Glutamatergic neuron (in vitro differentiated cells): ENCODE measurements around the gene HYAL1. TPM values are rescaled to one million over a fixed set of nuclear protein-coding genes. Genes with fewer than 3 reads are reported as not detected.
"Not testable (repeated sequence)": the region's sequence is repeated elsewhere in the genome, so short reads cannot be mapped to it uniquely, and the experiment has no call there.

Source experiments
- DNase-seq: peaks from one replicate; pipeline ENCODE4 v3.0.0; 2022
- H3K27ac Mint-ChIP-seq: one replicate; pipeline ENCODE4 v1.8.0; 2020; ENCODE audit warnings: mild to moderate bottlenecking, mixed read lengths, inconsistent platforms; ENCODE audit not compliant: unreplicated experiment
- H3K27me3 Mint-ChIP-seq: one replicate; pipeline ENCODE4 v1.8.0; 2020; ENCODE audit warnings: mild to moderate bottlenecking, moderate library complexity, mixed read lengths, inconsistent platforms; ENCODE audit not compliant: unreplicated experiment
- H3K36me3 Mint-ChIP-seq: one replicate; pipeline ENCODE4 v1.8.0; 2020; ENCODE audit warnings: mild to moderate bottlenecking, mixed read lengths, inconsistent platforms; ENCODE audit not compliant: unreplicated experiment
- H3K4me1 Mint-ChIP-seq: one replicate; pipeline ENCODE4 v1.8.0; 2020; ENCODE audit warnings: mild to moderate bottlenecking, low read depth, mixed read lengths, inconsistent platforms; ENCODE audit not compliant: unreplicated experiment
- H3K4me3 Mint-ChIP-seq: one replicate; pipeline ENCODE4 v1.8.0; 2020; ENCODE audit warnings: mild to moderate bottlenecking, mixed read lengths, inconsistent platforms; ENCODE audit not compliant: unreplicated experiment
- H3K9me3 Mint-ChIP-seq: one replicate; pipeline ENCODE4 v1.8.0; 2020; ENCODE audit warnings: mild to moderate bottlenecking, moderate library complexity, mixed read lengths, inconsistent platforms; ENCODE audit not compliant: unreplicated experiment
- total RNA-seq: library from RNA; stranded (reverse); fragmentation: NEBNext Ultra II Directional; extraction: Animal tissue kit (Norgen Biotek cat#: 25700); gene quantifications from one replicate; pipeline ENCODE4 v1.2.1, GENCODE V29; 2021; ENCODE audit not compliant: unreplicated experiment
- TF ChIP-seq, protein P1 (sequence below): fragments of 200-600 bp; sonication (generic); IDR thresholded peaks from one replicate; pipeline ENCODE4 v1.5.0; 2021; ENCODE audit not compliant: partially characterized antibody, unreplicated experiment

HYAL1 gene
- total RNA-seq, 1 donor from 2014 or later, result 0.96 TPM

DNA sequence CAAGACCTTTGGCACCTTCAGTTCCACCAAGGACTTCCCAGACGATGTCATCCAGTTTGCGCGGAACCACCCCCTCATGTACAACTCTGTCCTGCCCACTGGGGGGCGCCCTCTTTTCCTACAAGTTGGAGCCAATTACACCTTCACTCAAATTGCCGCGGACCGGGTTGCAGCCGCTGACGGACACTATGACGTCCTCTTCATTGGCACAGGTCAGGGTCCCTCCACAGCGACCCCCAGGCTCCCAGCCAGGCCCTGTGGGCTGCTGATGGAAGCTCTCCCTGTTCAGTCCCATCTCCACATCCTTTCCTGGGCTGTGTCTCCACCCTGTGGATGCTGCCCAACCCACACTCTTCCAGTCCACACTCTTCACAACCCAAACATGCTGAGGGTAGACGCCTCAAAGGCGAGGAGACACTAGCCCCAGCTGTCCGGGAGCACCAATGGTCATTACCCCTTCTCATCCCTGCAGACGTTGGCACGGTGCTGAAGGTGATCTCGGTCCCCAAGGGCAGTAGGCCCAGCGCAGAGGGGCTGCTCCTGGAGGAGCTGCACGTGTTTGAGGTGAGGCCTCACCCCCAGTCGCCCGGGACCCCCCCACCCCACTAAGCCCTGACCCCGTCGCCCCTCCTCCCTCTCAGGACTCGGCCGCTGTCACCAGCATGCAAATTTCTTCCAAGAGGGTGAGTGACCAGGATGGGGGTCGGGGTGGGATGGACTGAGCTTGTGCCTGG lies 28.8 kb downstream of the HYAL1 start:
- no peak overlapping the region for H3K4me3 Mint-ChIP-seq

DNA sequence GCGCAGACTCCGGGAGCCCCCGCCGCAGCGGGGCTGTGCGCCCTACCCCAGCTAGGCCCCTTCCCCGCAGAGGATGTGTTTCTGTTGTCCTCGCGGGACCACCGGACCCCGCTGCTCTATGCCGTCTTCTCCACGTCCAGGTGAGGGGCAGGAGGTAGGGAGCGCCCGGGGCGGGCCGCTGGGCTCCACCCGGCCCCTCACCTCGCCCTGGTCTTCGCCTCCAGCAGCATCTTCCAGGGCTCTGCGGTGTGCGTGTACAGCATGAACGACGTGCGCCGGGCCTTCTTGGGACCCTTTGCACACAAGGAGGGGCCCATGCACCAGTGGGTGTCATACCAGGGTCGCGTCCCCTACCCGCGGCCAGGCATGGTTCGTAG lies 29.7 kb downstream of the HYAL1 start:
- no peak for DNase-seq
- H3K27me3 Mint-ChIP-seq, result peaks cover 17% of the 10 kb centered on the region
- TF ChIP-seq, protein P1, sequence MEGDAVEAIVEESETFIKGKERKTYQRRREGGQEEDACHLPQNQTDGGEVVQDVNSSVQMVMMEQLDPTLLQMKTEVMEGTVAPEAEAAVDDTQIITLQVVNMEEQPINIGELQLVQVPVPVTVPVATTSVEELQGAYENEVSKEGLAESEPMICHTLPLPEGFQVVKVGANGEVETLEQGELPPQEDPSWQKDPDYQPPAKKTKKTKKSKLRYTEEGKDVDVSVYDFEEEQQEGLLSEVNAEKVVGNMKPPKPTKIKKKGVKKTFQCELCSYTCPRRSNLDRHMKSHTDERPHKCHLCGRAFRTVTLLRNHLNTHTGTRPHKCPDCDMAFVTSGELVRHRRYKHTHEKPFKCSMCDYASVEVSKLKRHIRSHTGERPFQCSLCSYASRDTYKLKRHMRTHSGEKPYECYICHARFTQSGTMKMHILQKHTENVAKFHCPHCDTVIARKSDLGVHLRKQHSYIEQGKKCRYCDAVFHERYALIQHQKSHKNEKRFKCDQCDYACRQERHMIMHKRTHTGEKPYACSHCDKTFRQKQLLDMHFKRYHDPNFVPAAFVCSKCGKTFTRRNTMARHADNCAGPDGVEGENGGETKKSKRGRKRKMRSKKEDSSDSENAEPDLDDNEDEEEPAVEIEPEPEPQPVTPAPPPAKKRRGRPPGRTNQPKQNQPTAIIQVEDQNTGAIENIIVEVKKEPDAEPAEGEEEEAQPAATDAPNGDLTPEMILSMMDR, result no peak
- H3K27ac Mint-ChIP-seq, result no peak overlapping the region
- no peak overlapping the region for H3K4me3 Mint-ChIP-seq
- H3K36me3 Mint-ChIP-seq, result no peaks in the 10 kb centered on the region
- peaks cover 5% of the 10 kb centered on the region for H3K9me3 Mint-ChIP-seq
- H3K4me1 Mint-ChIP-seq, result peaks cover 3% of the 10 kb centered on the region

More for the DNA sequence above, 28.8 kb downstream of the HYAL1 start:
- Mint-ChIP-seq H3K4me1 (peaks cover 2% of the 10 kb centered on the region), H3K27me3 (peaks cover 16% of the 10 kb centered on the region), H3K27ac (no peak overlapping the region), H3K36me3 (no peaks in the 10 kb centered on the region), H3K9me3 (peaks cover 4% of the 10 kb centered on the region)
- DNase-seq, result peak; percentile 76
- TF ChIP-seq, protein P1, result peak; percentile 86

DNA sequence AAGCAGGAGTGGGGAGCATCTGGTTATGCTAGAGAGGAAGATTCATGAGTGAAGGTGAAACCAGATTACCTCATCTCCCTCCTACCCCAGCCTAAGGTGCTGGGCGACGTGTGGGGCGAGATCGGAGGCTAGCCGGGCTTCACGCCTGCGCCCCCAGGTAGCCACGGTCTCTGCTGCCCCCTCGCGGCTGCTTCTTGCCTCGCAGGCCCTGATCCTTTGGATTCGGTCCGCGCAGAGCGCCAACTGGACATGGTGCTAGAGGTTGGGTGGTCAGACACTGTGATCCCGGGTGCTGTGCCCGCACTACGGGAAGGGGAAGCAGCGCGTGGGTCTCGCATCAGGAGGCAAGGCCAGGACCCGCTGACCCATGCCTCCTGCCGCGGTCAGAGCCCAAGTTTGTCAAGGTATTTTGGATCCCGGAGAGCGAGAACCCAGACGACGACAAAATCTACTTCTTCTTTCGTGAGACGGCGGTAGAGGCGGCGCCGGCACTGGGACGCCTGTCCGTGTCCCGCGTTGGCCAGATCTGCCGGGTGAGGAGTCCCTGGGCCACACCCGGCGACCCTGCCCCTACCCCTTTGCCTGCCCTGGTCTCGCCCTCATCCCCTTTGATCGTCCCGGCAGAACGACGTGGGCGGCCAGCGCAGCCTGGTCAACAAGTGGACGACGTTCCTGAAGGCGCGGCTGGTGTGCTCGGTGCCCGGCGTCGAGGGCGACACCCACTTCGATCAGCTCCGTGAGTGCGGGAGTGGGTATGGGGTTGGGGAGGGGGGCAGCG lies 30.3 kb downstream of the HYAL1 start:
- H3K27ac Mint-ChIP-seq, result no peak overlapping the region
- peaks cover 18% of the 10 kb centered on the region for H3K27me3 Mint-ChIP-seq
- H3K4me1 Mint-ChIP-seq, result peaks cover 4% of the 10 kb centered on the region
- peak; percentile 91 for DNase-seq
- H3K36me3 Mint-ChIP-seq, result no peaks in the 10 kb centered on the region
- no peak overlapping the region for H3K4me3 Mint-ChIP-seq
- TF ChIP-seq, protein P1, result peak; percentile 97
- H3K9me3 Mint-ChIP-seq, result peaks cover 7% of the 10 kb centered on the region

DNA sequence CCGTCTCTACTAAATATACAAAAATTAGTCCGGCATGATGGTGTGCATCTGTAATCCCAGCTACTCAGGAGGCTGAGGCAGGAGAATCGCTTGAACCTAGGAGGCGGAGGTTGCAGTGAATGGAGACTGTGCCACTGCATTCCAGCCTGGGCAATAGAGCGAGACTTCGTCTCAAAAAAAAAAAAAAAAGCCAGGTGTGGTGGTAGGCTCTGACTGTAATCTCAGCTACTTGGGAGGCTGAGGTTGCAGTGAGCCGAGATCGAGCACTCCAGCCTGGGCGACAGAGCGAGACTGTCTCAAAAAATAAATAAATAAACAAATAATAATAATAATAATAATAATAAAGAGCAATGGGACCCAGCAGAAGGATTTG lies 30.9 kb downstream of the HYAL1 start:
- not testable (repeated sequence) for H3K4me3 Mint-ChIP-seq, H3K27ac Mint-ChIP-seq, H3K9me3 Mint-ChIP-seq, H3K36me3 Mint-ChIP-seq, H3K4me1 Mint-ChIP-seq, DNase-seq
- peaks cover 18% of the 10 kb centered on the region for H3K27me3 Mint-ChIP-seq

DNA sequence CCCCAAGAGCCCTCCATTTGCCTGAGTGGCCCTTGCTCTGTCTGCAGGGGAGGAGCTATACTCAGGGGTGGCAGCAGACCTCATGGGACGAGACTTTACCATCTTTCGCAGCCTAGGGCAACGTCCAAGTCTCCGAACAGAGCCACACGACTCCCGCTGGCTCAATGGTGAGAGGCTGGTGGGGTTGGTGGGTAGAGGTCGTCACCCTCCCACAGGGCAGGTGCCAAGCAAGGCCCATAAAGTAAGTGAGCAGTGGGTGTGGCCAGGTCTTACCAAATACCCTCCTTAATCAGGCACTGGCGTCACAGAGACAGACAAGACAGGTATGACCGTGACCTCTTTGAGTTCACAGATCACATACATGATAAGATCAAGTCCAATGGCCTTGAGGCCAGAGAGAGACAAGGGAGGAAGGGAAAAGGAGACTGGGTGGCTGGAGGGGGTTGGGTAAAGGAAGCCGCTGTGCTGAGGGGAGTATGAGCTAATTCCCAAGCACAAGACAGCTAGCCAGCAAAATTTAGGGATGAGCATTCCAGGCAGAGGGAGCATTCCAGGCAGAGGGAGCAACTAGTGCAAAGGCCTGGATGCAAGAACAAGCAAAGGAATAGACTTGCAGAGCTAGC lies 31.9 kb downstream of the HYAL1 start:
- TF ChIP-seq, protein P1, result no peak
- H3K27me3 Mint-ChIP-seq, result peaks cover 18% of the 10 kb centered on the region
- DNase-seq, result no peak
- H3K4me1 Mint-ChIP-seq, result peaks cover 6% of the 10 kb centered on the region
- H3K27ac Mint-ChIP-seq, result no peak overlapping the region
- H3K36me3 Mint-ChIP-seq, result no peaks in the 10 kb centered on the region
- peaks cover 6% of the 10 kb centered on the region for H3K9me3 Mint-ChIP-seq
- peak overlapping the region; percentile 30 for H3K4me3 Mint-ChIP-seq
